Smooth muscle cell (in vitro differentiated cells): ENCODE measurements around the gene ZNF436. TPM values are rescaled to one million over a fixed set of nuclear protein-coding genes. Genes with fewer than 3 reads are reported as not detected.

Source experiments
- DNase-seq: peaks from one replicate; lab custom pipeline; 2025; ENCODE audit not compliant: unreplicated experiment; lab: John Stamatoyannopoulos, UW
- H2AFZ ChIP-seq: fragments of 200-600 bp; sonication (generic); 2 replicates; pipeline ENCODE4 v1.6.0; 2016; ENCODE audit warnings: antibody characterized with exemption, low read depth, mild to moderate bottlenecking
- H3F3A ChIP-seq: fragments of 200-600 bp; sonication (generic); 2 replicates; pipeline ENCODE4 v1.6.0; 2017; ENCODE audit warnings: antibody characterized with exemption, low read depth
- H3K27ac ChIP-seq: fragments of 200-600 bp; sonication (generic); 2 replicates; pipeline ENCODE4 v1.5.1; 2016; ENCODE audit warnings: low read depth, mild to moderate bottlenecking
- H3K27me3 ChIP-seq: fragments of 200-600 bp; sonication (generic); 2 replicates; pipeline ENCODE4 v1.6.1; 2016; ENCODE audit warnings: low read depth, mild to moderate bottlenecking
- H3K36me3 ChIP-seq: fragments of 200-600 bp; sonication (generic); 2 replicates; pipeline ENCODE4 v1.5.1; 2016; ENCODE audit warnings: low read depth
- H3K4me1 ChIP-seq: fragments of 200-600 bp; sonication (generic); 2 replicates; pipeline ENCODE4 v1.5.1; 2016; ENCODE audit warnings: low read depth
- H3K4me2 ChIP-seq: fragments of 200-600 bp; sonication (generic); 2 replicates; pipeline ENCODE4 v1.6.0; 2016; ENCODE audit warnings: mild to moderate bottlenecking
- H3K4me3 ChIP-seq: fragments of 200-600 bp; sonication (generic); 2 replicates; pipeline ENCODE4 v1.5.1; 2016; ENCODE audit warnings: mild to moderate bottlenecking
- H3K79me2 ChIP-seq: fragments of 200-600 bp; sonication (generic); 2 replicates; pipeline ENCODE4 v1.6.0; 2016; ENCODE audit warnings: low read depth, mild to moderate bottlenecking
- H3K9ac ChIP-seq: fragments of 200-600 bp; sonication (generic); 2 replicates; pipeline ENCODE4 v1.6.0; 2016; ENCODE audit warnings: low read depth
- H3K9me3 ChIP-seq: fragments of 200-600 bp; sonication (generic); replicated peaks from 2 replicates; pipeline ENCODE4 v1.5.1; 2016; ENCODE audit warnings: low read depth
- H4K20me1 ChIP-seq: fragments of 200-600 bp; sonication (generic); 2 replicates; pipeline ENCODE4 v1.6.0; 2016; ENCODE audit warnings: low read depth
- CTCF ChIP-seq: fragments of 200-600 bp; sonication (generic); IDR thresholded peaks from 2 replicates; pipeline ENCODE4 v1.5.1; 2017; ENCODE audit warnings: borderline replicate concordance, mild to moderate bottlenecking, antibody characterized with exemption; ENCODE audit not compliant: insufficient read depth, poor library complexity, severe bottlenecking
- WGBS: methylation state at CpG from one replicate; pipeline ENCODE4 v1.1.7; 2016; ENCODE audit warnings: low lambda C conversion rate; 5-methylcytosine and 5-hydroxymethylcytosine counted together
- polyA plus RNA-seq: library from polyadenylated mRNA; unstranded; fragments of >200 nt; fragmentation: Nextera tagmentation; extraction: Ambion mirVana; gene quantifications from 2 replicates; pipeline ENCODE4 v1.2.1, GENCODE V29; 2016
- total RNA-seq: library from RNA; depleted of rRNA; stranded (reverse); fragments of >200 nt; gene quantifications from 2 replicates; pipeline ENCODE4 v1.2.3, GENCODE V29; 2014

The ZNF436 gene
- total and polyA plus RNA-seq, 2 experiments from 2014 or later: 7.1 to 12.9 TPM

GRCh38 chr1:23396380-23396779 lies 26.7 kb upstream of the ZNF436 start:
- Histone ChIP-seq H3K9me3 (no peaks in the 10 kb centered on the region), H4K20me1 (no peaks in the 10 kb centered on the region), H3K4me1 (peaks cover 5% of the 10 kb centered on the region), H3K36me3 (no peaks in the 10 kb centered on the region), H3K27me3 (no peaks in the 10 kb centered on the region), H3K79me2 (no peaks in the 10 kb centered on the region), H3K27ac (no peak overlapping the region), H3F3A (peaks cover 9% of the 10 kb centered on the region), H3K4me3 (no peak overlapping the region), H3K4me2 (no peak overlapping the region), H2AFZ (no peak overlapping the region), H3K9ac (no peak overlapping the region)
- WGBS: 94% methylated on average over 2 of the region's 2 CpGs
- no peak for DNase-seq
- no peak for TF ChIP-seq CTCF

GRCh38 chr1:23395849-23396248 lies 26.2 kb upstream of the ZNF436 start:
- no peaks in the 10 kb centered on the region for H4K20me1 ChIP-seq
- 88% methylated on average over 4 of the region's 4 CpGs for WGBS

DNA sequence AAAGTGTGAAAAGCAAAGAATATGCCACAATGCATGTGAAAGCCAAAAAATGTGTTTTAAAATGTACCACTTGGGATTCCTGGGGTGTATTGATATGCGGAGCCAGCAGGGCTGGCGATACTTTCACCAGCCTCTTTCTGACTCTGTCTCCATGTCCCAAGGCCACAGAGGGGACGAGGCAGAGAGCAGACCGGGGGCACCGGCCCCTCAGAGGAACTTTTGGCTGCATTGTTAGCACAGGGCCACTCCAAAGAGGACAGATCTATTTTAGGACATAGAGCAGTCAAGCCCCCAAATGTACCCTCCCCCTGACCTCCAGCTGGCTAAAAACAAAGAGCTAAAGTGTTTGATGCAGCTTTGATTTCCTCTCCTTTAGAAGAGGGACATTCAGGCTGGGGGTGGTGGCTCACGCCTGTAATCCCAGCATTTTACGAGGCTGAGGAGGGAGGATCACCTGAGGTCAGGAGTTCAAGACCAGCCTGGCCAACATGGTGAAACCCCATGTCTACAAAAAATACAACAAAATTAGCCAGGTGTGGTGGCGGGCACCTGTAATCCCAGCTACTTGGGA lies 25.6 kb upstream of the ZNF436 start:
- no peak overlapping the region for H3K9ac ChIP-seq
- 53% methylated on average over 8 of the region's 8 CpGs for WGBS
- H3K27me3 ChIP-seq: no peaks in the 10 kb centered on the region
- no peaks in the 10 kb centered on the region for H3K79me2 ChIP-seq
- peaks cover 9% of the 10 kb centered on the region for H3F3A ChIP-seq
- no peaks in the 10 kb centered on the region for H3K9me3 ChIP-seq
- no peak overlapping the region for H3K4me3 ChIP-seq
- H3K27ac ChIP-seq: peak overlapping the region; percentile 84
- peak overlapping the region; percentile 66 for H3K4me2 ChIP-seq
- H3K36me3 ChIP-seq: no peaks in the 10 kb centered on the region
- DNase-seq: no peak
- peaks cover 5% of the 10 kb centered on the region for H3K4me1 ChIP-seq
- no peak for TF ChIP-seq CTCF
- H4K20me1 ChIP-seq: no peaks in the 10 kb centered on the region
- no peak overlapping the region for H2AFZ ChIP-seq

More at GRCh38 chr1:23395849-23396248, 26.2 kb upstream of the ZNF436 start:
- H3K4me2 ChIP-seq: no peak overlapping the region
- H3F3A ChIP-seq: peaks cover 9% of the 10 kb centered on the region
- no peak for TF ChIP-seq CTCF
- no peaks in the 10 kb centered on the region for H3K9me3 ChIP-seq
- H3K36me3 ChIP-seq: no peaks in the 10 kb centered on the region
- peaks cover 5% of the 10 kb centered on the region for H3K4me1 ChIP-seq
- H3K27ac ChIP-seq: no peak overlapping the region
- no peak overlapping the region for H2AFZ ChIP-seq
- H3K27me3 ChIP-seq: no peaks in the 10 kb centered on the region
- H3K9ac ChIP-seq: no peak overlapping the region
- no peaks in the 10 kb centered on the region for H3K79me2 ChIP-seq
- no peak overlapping the region for H3K4me3 ChIP-seq
- DNase-seq: no peak

- H3K4me3 ChIP-seq: no peak overlapping the region
These were observed 25.0 kb upstream of the ZNF436 start for GRCh38 chr1:23394684-23395083.

More at GRCh38 chr1:23394684-23395083, 25.0 kb upstream of the ZNF436 start:
- DNase-seq: peak; percentile 24
- no peaks in the 10 kb centered on the region for H4K20me1 ChIP-seq
- peak overlapping the region; percentile 66 for H3K4me2 ChIP-seq
- H3F3A ChIP-seq: peaks cover 9% of the 10 kb centered on the region
- H3K9me3 ChIP-seq: no peaks in the 10 kb centered on the region
- no peaks in the 10 kb centered on the region for H3K36me3 ChIP-seq
- peaks cover 5% of the 10 kb centered on the region for H3K4me1 ChIP-seq
- H3K27ac ChIP-seq: peak overlapping the region; percentile 84
- H3K9ac ChIP-seq: no peak overlapping the region
- no peak for TF ChIP-seq CTCF
- no peaks in the 10 kb centered on the region for H3K27me3 ChIP-seq
- no peaks in the 10 kb centered on the region for H3K79me2 ChIP-seq
- no peak overlapping the region for H2AFZ ChIP-seq
- WGBS: 15% methylated on average over 7 of the region's 7 CpGs
